Stimulated activated CD4-positive, alpha-beta T cell treated with anti-CD3 and anti-CD28 coated beads, Interleukin-2, amount 100 ng/mL, for 48 hours (primary cell): ENCODE results near the gene PCDHA13.
A peak's percentile ranks its signal among the peaks of the same experiment; 100 is the strongest.
"Not testable (repeated sequence)": the region's sequence is repeated elsewhere in the genome, so short reads cannot be mapped to it uniquely, and the experiment has no call there.

Experiments used
- DNase-seq, 2 donors: peaks; one replicate each; pipeline ENCODE4 v3.0.0-alpha.2; 2020

The PCDHA13 gene

GRCh38 chr5:140881889-140882590 lies at the start of gene PCDHA13:
Gene PCDHA13 (plus strand): TSS chr5:140882124. CDS start chr5:140882269, 145 bp downstream.
- no peak for DNase-seq

GRCh38 chr5:140833993-140834392 lies 47.9 kb upstream of the PCDHA13 start, which contains the start of gene PCDHA7:
Gene PCDHA7 (plus strand): TSS chr5:140834269. CDS start chr5:140834384, 115 bp downstream.
- no peak for DNase-seq

DNA sequence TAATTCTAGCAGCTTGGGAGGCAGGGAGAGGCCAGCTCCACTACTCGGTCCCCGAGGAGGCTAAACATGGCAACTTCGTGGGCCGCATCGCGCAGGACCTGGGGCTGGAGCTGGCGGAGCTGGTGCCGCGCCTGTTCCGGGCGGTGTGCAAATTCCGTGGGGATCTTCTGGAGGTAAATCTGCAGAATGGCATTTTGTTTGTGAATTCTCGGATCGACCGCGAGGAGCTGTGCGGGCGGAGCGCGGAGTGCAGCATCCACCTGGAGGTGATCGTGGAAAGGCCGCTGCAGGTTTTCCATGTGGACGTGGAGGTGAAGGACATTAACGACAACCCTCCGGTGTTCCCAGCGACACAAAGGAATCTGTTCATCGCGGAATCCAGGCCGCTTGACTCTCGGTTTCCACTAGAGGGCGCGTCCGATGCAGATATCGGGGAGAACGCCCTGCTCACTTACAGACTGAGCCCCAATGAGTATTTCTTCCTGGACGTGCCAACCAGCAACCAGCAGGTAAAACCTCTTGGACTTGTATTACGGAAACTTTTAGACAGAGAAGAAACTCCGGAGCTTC lies 47.4 kb upstream of the PCDHA13 start:
- not testable (repeated sequence) for DNase-seq

GRCh38 chr5:140835622-140836510 lies 46.1 kb upstream of the PCDHA13 start:
- DNase-seq = no peak

DNA sequence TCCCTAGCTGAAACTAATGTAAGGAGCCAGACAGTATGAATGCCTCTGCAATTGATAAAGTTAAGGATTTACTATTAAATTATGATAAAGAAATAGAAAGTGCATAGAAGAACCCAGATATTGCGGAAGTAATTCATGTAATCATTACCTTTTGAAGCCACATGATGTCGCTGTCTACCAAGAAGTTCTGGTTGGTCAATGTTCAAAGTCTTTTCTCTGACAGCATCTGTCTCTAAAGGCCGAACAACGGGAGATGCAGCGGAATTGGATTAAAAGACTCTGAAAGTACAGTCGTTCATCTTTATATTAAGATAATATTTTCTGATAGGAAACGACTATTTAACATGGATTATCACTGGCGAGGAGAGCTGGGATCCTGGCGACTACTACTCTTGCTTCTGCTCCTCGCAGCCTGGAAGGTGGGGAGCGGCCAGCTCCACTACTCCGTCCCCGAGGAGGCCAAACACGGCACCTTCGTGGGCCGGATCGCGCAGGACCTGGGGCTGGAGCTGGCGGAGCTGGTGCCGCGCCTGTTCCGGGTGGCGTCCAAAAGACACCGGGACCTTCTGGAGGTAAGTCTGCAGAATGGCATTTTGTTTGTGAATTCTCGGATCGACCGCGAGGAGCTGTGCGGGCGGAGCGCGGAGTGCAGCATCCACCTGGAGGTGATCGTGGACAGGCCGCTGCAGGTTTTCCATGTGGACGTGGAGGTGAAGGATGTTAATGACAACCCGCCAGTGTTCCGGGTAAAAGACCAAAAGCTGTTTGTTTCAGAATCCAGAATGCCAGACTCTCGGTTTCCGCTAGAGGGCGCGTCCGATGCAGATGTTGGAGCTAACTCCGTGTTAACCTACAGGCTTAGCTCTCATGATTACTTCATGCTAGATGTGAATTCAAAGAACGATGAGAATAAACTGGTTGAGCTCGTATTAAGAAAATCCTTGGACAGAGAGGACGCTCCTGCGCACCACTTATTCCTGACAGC lies 40.7 kb upstream of the PCDHA13 start, which contains the start of gene PCDHA8:
Gene PCDHA8 (plus strand): TSS at position 210 of the 985 bp plus-strand sequence. CDS start 135 bp downstream, at position 345.
- peak in 1 of 2 donors; percentile 24 for DNase-seq

DNA sequence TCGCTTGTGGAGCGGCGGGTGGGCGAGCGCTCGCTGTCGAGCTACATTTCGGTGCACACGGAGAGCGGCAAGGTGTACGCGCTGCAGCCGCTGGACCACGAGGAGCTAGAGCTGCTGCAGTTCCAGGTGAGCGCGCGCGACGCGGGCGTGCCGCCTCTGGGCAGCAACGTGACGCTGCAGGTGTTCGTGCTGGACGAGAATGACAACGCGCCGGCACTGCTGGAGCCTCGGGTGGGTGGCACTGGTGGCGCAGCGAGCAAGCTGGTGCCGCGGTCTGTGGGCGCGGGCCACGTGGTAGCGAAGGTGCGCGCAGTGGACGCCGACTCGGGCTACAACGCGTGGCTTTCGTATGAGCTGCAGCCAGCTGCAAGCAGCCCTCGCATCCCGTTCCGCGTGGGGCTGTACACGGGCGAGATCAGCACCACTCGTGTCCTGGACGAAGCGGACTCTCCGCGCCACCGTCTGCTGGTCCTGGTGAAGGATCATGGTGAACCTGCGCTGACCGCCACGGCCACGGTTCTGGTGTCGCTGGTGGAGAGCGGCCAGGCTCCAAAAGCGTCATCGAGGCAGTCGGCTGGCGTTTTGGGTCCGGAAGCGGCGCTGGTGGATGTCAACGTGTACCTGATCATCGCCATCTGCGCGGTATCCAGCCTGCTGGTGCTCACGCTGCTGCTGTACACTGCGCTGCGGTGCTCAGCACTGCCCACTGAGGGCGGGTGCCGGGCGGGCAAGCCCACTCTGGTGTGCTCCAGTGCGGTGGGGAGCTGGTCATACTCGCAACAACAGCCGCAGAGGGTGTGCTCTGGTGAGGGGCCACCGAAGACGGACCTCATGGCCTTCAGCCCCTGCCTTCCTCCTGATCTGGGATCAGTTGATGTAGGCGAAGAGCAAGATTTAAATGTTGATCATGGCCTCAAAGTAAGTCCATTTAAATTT lies 38.9 kb upstream of the PCDHA13 start:
- DNase-seq = no peak

GRCh38 chr5:140848139-140849102 lies 33.5 kb upstream of the PCDHA13 start, which contains the start of gene PCDHA9:
Gene PCDHA9 (plus strand): TSS chr5:140848382. CDS start chr5:140848496, 114 bp downstream.
- DNase-seq = not testable (repeated sequence)

DNA sequence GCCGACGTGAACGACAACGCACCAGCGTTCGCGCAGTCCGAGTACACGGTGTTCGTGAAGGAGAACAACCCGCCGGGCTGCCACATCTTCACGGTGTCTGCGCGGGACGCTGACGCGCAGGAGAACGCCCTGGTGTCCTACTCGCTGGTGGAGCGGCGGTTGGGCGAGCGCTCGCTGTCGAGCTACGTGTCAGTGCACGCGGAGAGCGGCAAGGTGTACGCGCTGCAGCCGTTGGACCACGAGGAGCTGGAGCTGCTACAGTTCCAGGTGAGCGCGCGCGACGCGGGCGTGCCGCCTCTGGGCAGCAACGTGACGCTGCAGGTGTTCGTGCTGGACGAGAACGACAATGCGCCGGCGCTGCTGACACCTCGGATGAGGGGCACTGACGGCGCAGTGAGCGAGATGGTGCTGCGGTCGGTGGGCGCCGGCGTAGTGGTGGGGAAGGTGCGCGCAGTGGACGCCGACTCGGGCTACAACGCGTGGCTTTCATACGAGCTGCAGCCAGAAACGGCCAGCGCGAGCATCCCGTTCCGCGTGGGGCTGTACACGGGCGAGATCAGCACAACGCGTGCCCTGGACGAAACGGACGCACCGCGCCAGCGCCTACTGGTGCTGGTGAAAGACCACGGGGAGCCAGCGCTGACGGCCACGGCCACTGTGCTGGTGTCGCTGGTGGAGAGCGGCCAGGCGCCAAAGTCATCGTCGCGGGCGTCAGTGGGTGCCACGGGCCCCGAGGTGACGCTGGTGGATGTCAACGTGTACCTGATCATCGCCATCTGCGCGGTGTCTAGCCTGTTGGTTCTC lies 31.9 kb upstream of the PCDHA13 start:
- not testable (repeated sequence) for DNase-seq

GRCh38 chr5:140855772-140856674 lies 25.9 kb upstream of the PCDHA13 start, which contains the start of gene PCDHA10:
Gene PCDHA10 (plus strand): TSS chr5:140855897. CDS start chr5:140856049, 152 bp downstream.
- no peak for DNase-seq

GRCh38 chr5:140857177-140857986 lies 24.5 kb upstream of the PCDHA13 start:
- DNase-seq = no peak

- DNase-seq = no peak
Measured at GRCh38 chr5:140857987-140858240, 24.0 kb upstream of the PCDHA13 start.

- no peak for DNase-seq
Measured at GRCh38 chr5:140862441-140863295, 19.3 kb upstream of the PCDHA13 start.

GRCh38 chr5:140868721-140869554 lies 13.0 kb upstream of the PCDHA13 start, which contains the start of gene PCDHA11:
Gene PCDHA11 (plus strand): TSS chr5:140868957. CDS start chr5:140869104, 147 bp downstream.
- DNase-seq = no peak

GRCh38 chr5:140869555-140869886 lies 12.4 kb upstream of the PCDHA13 start:
- no peak for DNase-seq
